Astrocyte (in vitro differentiated cells and primary cell): Measurements from ENCODE around the gene SH2D7. TPM values are rescaled to one million over a fixed set of nuclear protein-coding genes. Genes with fewer than 3 reads are reported as not detected.
A peak's percentile ranks its signal among the peaks of the same experiment; 100 is the strongest.

ENCODE experiments used
- DNase-seq: peaks from one replicate; pipeline ENCODE4 v3.0.0-alpha.2; 2010; ENCODE audit warnings: low read depth
- FAIRE-seq: peaks from 2 replicates; lab custom pipeline; 2011; peaks lifted over from hg19 to GRCh38; lab: Jason Lieb, UNC
- H2AFZ ChIP-seq: 2 replicates; pipeline ENCODE4 v1.6.0; 2012; ENCODE audit warnings: low read depth, low read length, inconsistent platforms
- H3K27ac ChIP-seq: 2 replicates; pipeline ENCODE4 v1.5.1; 2011; ENCODE audit warnings: low read depth, low read length, inconsistent platforms
- H3K27me3 ChIP-seq: 2 replicates; pipeline ENCODE4 v1.6.0; 2011; ENCODE audit warnings: low read length, inconsistent platforms; ENCODE audit not compliant: insufficient read depth
- H3K36me3 ChIP-seq: 2 replicates; pipeline ENCODE4 v1.5.1; 2011; ENCODE audit warnings: low read length, inconsistent platforms; ENCODE audit not compliant: insufficient read depth
- H3K4me1 ChIP-seq: 2 replicates; pipeline ENCODE4 v1.5.1; 2011; ENCODE audit warnings: low read length, inconsistent platforms; ENCODE audit not compliant: insufficient read depth
- H3K4me2 ChIP-seq: 2 replicates; pipeline ENCODE4 v1.6.0; 2012; ENCODE audit warnings: low read length, inconsistent platforms
- H3K4me3 ChIP-seq: 2 replicates; pipeline ENCODE4 v1.5.1; 2011; ENCODE audit warnings: low read depth, mild to moderate bottlenecking, low read length, inconsistent platforms; ENCODE audit not compliant: insufficient read depth
- H3K79me2 ChIP-seq: 2 replicates; pipeline ENCODE4 v1.6.0; 2012; ENCODE audit warnings: mild to moderate bottlenecking, low read length, inconsistent platforms; ENCODE audit not compliant: insufficient read depth
- H3K9ac ChIP-seq: 2 replicates; pipeline ENCODE4 v1.6.0; 2012; ENCODE audit warnings: mild to moderate bottlenecking, low read length, inconsistent platforms
- H3K9me3 ChIP-seq: 2 replicates; pipeline ENCODE4 v1.5.1; 2012; ENCODE audit warnings: low read depth, mild to moderate bottlenecking, low read length, inconsistent platforms; ENCODE audit not compliant: insufficient read depth
- H4K20me1 ChIP-seq: 2 replicates; pipeline ENCODE4 v1.6.0; 2012; ENCODE audit warnings: low read length, inconsistent platforms; ENCODE audit not compliant: insufficient read depth
- H3K27ac Mint-ChIP-seq: one replicate; pipeline ENCODE4 v1.8.0; 2021; ENCODE audit warnings: mild to moderate bottlenecking, mixed read lengths; ENCODE audit not compliant: unreplicated experiment
- H3K27me3 Mint-ChIP-seq: one replicate; pipeline ENCODE4 v1.8.0; 2021; ENCODE audit warnings: low read depth, mixed read lengths; ENCODE audit not compliant: unreplicated experiment
- H3K36me3 Mint-ChIP-seq: one replicate; pipeline ENCODE4 v1.8.0; 2021; ENCODE audit warnings: low read depth, mixed read lengths; ENCODE audit not compliant: unreplicated experiment
- H3K4me1 Mint-ChIP-seq: one replicate; pipeline ENCODE4 v1.8.0; 2021; ENCODE audit warnings: low read depth, mixed read lengths; ENCODE audit not compliant: unreplicated experiment
- H3K4me3 Mint-ChIP-seq: one replicate; pipeline ENCODE4 v1.8.0; 2021; ENCODE audit warnings: mild to moderate bottlenecking, moderate library complexity, mixed read lengths; ENCODE audit not compliant: unreplicated experiment
- H3K9me3 Mint-ChIP-seq: one replicate; pipeline ENCODE4 v1.8.0; 2021; ENCODE audit warnings: mild to moderate bottlenecking, mixed read lengths; ENCODE audit not compliant: unreplicated experiment
- CTCF ChIP-seq: IDR thresholded peaks from 2 replicates; pipeline ENCODE4 v1.5.1; 2011; ENCODE audit warnings: low read depth, mild to moderate bottlenecking, inconsistent platforms, low read length, moderate library complexity; ENCODE audit not compliant: insufficient read depth
- EZH2 ChIP-seq: IDR thresholded peaks from 2 replicates; pipeline ENCODE4 v1.6.1; 2012; ENCODE audit warnings: mild to moderate bottlenecking, low read length, inconsistent platforms; ENCODE audit not compliant: insufficient read depth
- total RNA-seq: library from RNA; stranded (reverse); gene quantifications from 2 replicates; pipeline ENCODE4 v1.2.1, GENCODE V29; 2021

The SH2D7 gene
- total RNA-seq, 1 donor from 2014 or later = not detected

GRCh38 chr15:78105476-78106241 lies 13.3 kb downstream of the SH2D7 start:
- DNase-seq = peak; percentile 14

GRCh38 chr15:78107471-78107870 lies 15.1 kb downstream of the SH2D7 start:
- no peak overlapping the region for H3K4me3 ChIP-seq
- H3K36me3 ChIP-seq = no peaks in the 10 kb centered on the region
- Mint-ChIP-seq H3K9me3 (no peaks in the 10 kb centered on the region), H3K4me3 (no peak overlapping the region), H3K27ac (no peak overlapping the region), H3K36me3 (peaks cover 6% of the 10 kb centered on the region), H3K4me1 (peaks cover 5% of the 10 kb centered on the region), H3K27me3 (peaks cover 40% of the 10 kb centered on the region)
- TF ChIP-seq CTCF (no peak), EZH2 (no peak)
- FAIRE-seq (no peak), DNase-seq (no peak)
- no peak overlapping the region for H2AFZ ChIP-seq
- no peak overlapping the region for H3K9ac ChIP-seq
- H3K27ac ChIP-seq = no peak overlapping the region
- no peak overlapping the region for H3K4me2 ChIP-seq
- H4K20me1 ChIP-seq = no peaks in the 10 kb centered on the region
- H3K4me1 ChIP-seq = peaks cover 5% of the 10 kb centered on the region
- peaks cover 2% of the 10 kb centered on the region for H3K27me3 ChIP-seq
- H3K79me2 ChIP-seq = no peaks in the 10 kb centered on the region
- H3K9me3 ChIP-seq = no peaks in the 10 kb centered on the region

More at GRCh38 chr15:78105476-78106241, 13.3 kb downstream of the SH2D7 start:
- Histone ChIP-seq H2AFZ (no peak overlapping the region), H3K27ac (no peak overlapping the region), H4K20me1 (no peaks in the 10 kb centered on the region), H3K36me3 (no peaks in the 10 kb centered on the region), H3K9me3 (no peaks in the 10 kb centered on the region), H3K4me2 (peak overlapping the region; percentile 20), H3K4me3 (no peak overlapping the region), H3K4me1 (peaks cover 5% of the 10 kb centered on the region), H3K79me2 (no peaks in the 10 kb centered on the region), H3K9ac (no peak overlapping the region), H3K27me3 (peaks cover 2% of the 10 kb centered on the region)
- no peak for FAIRE-seq
- Mint-ChIP-seq H3K4me3 (no peak overlapping the region), H3K27ac (no peak overlapping the region), H3K9me3 (no peaks in the 10 kb centered on the region), H3K36me3 (peaks cover 6% of the 10 kb centered on the region), H3K4me1 (peaks cover 5% of the 10 kb centered on the region), H3K27me3 (peaks cover 44% of the 10 kb centered on the region)
- no peak for TF ChIP-seq CTCF
- no peak for TF ChIP-seq EZH2
